ENCODE measurements around the gene FNTB. TPM values are rescaled to one million over a fixed set of nuclear protein-coding genes. Genes with fewer than 3 reads are reported as not detected.

The FNTB gene
- total and polyA plus RNA-seq, 9 of the 15 experiments (the other 6 are each of a cell fraction or from before 2014, with no cell fraction given), result 6.9 to 23.2 (median 12.2) TPM

GRCh38 chr14:64953661-64954060 lies 33.0 kb upstream of the FNTB start:
- H3K9me1 ChIP-seq (ENCODE audit: control insufficient read depth, insufficient read depth, low read length), result no peaks in the 10 kb centered on the region
- no peaks in the 10 kb centered on the region for H4K20me1 ChIP-seq (replicated peaks; ENCODE audit: control insufficient read depth, insufficient read depth, low read length)
- CTCF ChIA-PET (ENCODE audit: low intra/inter-chr PET ratio), result no interaction called here
- no peak overlapping the region for H2AFZ ChIP-seq (ENCODE audit: low read depth, low read length)
- POLR2A ChIA-PET, result interaction anchor here (0.9 to 1.3 kb wide), 3 partner anchors 10 to 279 kb away, joined by 3 to 6 read pairs (median 5); no protein-coding TSS in a partner anchor
- no TSS peak for BruUV-seq (replicated peaks)
- H3K36me3 ChIP-seq (ENCODE audit: control insufficient read depth, insufficient read depth, low read length), result no peaks in the 10 kb centered on the region
- no peak for DNase-seq (ENCODE audit: extremely low read depth in 1 of 4, low spot score in 3 of 4)
- H3K9ac ChIP-seq (ENCODE audit: insufficient read depth in 1 of 2, low read depth in 2 of 2, low read length in 2 of 2), result no peak overlapping the region
- peaks cover 0 to under 1% of the 10 kb centered on the region in 2 experiments; a peak in 1 of 5 replicates for H3K27me3 ChIP-seq (ENCODE audit: control insufficient read depth in 2 of 2, insufficient read depth in 2 of 2, low read length in 2 of 2)
- peaks cover 0 to 3% of the 10 kb centered on the region in 2 experiments; a peak in 2 of 5 replicates for H3K4me1 ChIP-seq (replicated peaks in 1 of 2; ENCODE audit: control insufficient read depth in 2 of 2, insufficient read depth in 2 of 2, low read length in 2 of 2)
- H3K79me2 ChIP-seq (ENCODE audit: control insufficient read depth, insufficient read depth, low read length), result no peaks in the 10 kb centered on the region
- ATAC-seq, result no peak
- H3K27ac ChIP-seq (ENCODE audit: extremely low read depth, low read depth, low read length), result no peak overlapping the region
- intact Hi-C loops (cut with micrococcal nuclease) (no loop called here), in situ Hi-C loops (cut with MboI) (no loop called here)
- no peak overlapping the region for H3K4me3 ChIP-seq
- 59% methylated on average over 6 of the region's 6 CpGs for WGBS (ENCODE audit: insufficient coverage, low coverage, missing lambda C conversion rate)
- no peak overlapping the region for H3K4me2 ChIP-seq (ENCODE audit: insufficient read depth, low read length)
- FAIRE-seq, result no peak
- H3K9me3 ChIP-seq (replicated peaks; ENCODE audit: control insufficient read depth, insufficient read depth, low read depth, low read length), result no peaks in the 10 kb centered on the region
- TF ChIP-seq NCOA6 (IDR thresholded peaks at IDR 0.05) (no peak), ETS2 (tag; IDR thresholded peaks at IDR 0.05; ENCODE audit: borderline replicate concordance, poor library complexity, severe bottlenecking) (no peak), ZNF79 (CRISPR knock-in tag; IDR thresholded peaks at IDR 0.05; ENCODE audit: low read depth) (no peak), CHAMP1 (IDR thresholded peaks at IDR 0.05) (no peak), FOXA3 (CRISPR knock-in tag; conservative IDR thresholded peaks at IDR 0.05 in 1 of 2, IDR thresholded peaks at IDR 0.05 in 1 of 2) (no peak), RBBP5 (IDR thresholded peaks at IDR 0.05; ENCODE audit: borderline replicate concordance, insufficient read depth, low read length, poor library complexity, severe bottlenecking) (no peak), ATF2 (CRISPR knock-in tag; IDR thresholded peaks at IDR 0.05) (no peak), ZNF174 (CRISPR knock-in tag; IDR thresholded peaks at IDR 0.05) (no peak), NCOA1 (IDR thresholded peaks at IDR 0.05; ENCODE audit: low read depth) (no peak), CREB5 (CRISPR knock-in tag; IDR thresholded peaks at IDR 0.05) (no peak), SMARCA4 (IDR thresholded peaks at IDR 0.05) (no peak), ZNF184 (CRISPR knock-in tag; IDR thresholded peaks at IDR 0.05) (no peak), ZMIZ1 (IDR thresholded peaks at IDR 0.05; ENCODE audit: low read depth in 2 of 2, low read length in 2 of 2) (no peak), POLR2A (conservative IDR thresholded peaks at IDR 0.05) (no peak), L3MBTL2 (IDR thresholded peaks at IDR 0.05) (no peak)

Data from K562 (cell line).